ENCODE measurements around the gene FNTB.

FNTB gene

DNA sequence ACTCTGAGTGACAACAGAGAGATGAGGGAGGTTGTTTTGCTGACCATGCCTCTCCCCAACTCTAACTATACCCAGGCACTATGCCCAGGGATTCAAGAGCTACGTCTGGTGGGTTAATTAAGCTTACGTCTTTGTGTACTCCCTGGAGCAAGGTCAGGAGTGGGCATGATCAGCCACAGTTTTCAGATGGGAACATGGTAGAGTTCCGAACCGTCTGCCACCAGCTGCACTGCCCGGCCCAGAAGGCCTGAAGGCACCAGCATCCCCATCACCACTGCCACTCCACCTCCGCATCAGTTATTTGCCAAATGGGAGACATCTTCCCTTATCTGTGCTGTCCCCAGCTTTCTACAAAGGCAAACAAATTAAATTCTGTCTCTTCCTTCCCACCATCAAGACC is 33.0 kb upstream of the FNTB start:
- no peak for DNase-seq (ENCODE audit: low spot score)

DNA sequence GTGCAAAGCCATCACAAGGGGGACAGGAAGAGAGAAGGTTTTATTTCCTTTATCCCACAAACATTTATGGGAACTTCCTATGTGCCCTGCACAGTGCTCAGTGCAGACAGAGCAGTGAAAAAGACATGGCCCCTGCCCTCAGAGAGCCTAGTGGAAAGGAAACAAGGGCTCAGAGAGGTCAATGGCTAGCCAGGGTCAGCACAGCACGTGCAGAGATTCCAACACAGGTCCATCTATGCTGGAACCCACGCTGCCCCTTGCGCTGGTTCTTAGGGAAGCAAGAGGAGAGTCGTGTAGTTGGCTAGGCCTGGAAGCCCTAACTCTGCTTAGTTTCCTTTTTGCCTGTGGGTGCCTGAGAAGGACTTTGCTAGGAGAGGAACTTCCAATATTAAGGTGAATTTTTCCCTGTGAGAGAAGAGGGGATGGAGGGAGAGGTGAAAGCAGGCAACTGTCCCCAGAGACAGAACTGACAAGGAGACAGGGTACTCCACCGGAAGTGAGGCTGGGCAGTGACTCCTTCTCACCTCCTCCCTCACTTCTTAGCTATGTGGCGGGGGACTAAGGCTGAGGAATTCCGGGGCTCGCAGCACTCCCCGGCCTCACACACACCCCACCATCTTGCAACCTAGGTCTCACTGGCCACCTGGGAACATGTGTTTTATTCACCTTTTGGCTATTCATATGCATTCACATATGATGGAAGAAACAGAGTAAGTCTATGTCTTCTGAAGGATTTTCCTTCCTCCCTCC is 32.0 kb upstream of the FNTB start:
- no peak for DNase-seq (ENCODE audit: low spot score)

DNA sequence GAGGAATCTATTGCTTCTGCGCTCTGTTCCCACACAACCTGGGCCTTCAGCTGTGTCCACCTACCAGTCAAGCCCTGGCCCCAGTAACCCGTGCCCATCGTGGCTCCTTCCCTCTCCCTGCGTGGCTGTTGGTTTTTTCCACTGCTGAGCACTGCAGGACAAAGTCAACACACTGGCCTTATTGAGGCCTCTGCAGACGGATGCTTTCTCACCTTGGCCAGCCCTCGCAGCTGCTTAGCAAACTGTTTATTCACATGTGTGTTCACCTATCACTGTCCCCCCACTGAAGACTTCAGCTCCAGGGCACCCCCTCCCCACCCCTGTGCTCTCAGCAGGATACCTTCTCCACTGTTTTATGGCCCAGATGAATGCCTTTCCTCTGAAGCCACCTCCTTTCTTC is 31.4 kb upstream of the FNTB start:
- peak; percentile 15 for DNase-seq (ENCODE audit: low spot score)

DNA sequence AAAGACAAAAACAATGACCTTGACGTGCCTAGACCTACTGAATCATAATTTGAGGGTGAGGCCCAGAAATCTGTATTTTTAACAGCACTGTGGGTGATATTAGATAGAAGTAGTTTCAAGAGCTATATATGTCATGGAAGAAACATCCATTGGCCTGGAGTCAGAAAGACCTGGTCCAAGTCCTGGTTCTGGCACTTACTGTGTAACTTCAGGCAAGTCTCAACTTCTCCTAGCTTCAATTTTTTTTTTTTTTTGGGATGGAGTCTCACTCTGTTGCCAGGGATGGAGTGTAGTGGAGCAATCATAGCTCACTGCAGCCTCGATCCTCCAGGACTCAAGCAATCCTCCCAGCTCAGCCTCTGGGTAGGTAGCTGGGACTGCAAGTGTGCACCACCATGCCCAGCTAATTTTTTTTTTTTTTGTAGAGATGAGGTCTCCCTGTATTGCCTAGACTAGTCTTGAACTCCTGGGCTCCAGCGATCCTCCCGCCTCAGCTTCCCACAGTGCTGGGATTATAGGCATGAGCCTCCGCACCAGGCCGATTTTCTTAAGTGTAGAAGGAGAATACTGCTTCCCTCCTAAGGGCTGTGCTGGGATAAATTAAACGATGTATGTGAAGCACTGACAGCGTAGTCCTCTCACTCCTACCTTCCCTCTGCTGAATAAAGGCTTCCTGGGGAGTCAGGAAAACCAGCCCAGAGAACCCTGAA is 29.8 kb upstream of the FNTB start:
- no peak for DNase-seq (ENCODE audit: low spot score)

DNA sequence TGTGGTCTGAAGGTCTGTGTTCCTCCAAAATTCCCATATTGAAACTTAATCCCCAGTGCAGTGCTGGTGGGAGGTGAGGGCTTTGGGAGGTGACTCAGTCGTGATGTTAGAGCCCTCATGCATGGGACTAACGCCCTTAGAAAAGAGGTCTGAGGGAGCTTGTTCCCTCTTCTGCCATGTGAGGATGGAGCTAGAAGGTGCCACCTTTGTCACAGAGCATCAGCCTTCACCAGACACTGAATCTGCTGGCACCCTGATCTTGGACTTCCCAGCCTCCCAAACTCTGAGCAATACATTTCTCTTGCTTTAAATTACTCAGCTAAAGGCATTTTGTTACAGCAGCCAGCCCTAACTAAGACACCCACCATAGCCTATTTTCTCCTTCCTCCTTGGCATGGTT is 28.5 kb upstream of the FNTB start:
- DNase-seq (ENCODE audit: low spot score), result no peak

DNA sequence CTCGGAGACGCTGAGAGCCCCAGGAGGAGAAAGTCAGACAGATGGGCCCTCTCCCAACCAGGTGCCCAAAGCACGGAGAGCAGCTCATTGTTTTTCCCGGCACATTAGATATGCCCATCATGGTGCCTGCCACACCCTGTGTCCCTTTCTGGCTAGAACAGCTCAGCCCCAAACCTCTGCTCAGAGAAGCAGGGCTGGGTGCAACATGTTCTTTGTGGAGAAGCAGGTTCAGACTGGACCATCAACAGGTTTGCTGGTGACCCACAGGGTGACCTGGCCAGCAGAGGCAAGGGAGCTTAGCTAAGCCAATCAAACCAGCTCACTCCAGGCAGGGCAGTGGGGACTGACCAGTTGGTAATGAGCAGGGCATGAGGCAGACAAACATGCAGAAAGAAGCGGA is 28.0 kb upstream of the FNTB start:
- no peak for DNase-seq (ENCODE audit: low spot score)

DNA sequence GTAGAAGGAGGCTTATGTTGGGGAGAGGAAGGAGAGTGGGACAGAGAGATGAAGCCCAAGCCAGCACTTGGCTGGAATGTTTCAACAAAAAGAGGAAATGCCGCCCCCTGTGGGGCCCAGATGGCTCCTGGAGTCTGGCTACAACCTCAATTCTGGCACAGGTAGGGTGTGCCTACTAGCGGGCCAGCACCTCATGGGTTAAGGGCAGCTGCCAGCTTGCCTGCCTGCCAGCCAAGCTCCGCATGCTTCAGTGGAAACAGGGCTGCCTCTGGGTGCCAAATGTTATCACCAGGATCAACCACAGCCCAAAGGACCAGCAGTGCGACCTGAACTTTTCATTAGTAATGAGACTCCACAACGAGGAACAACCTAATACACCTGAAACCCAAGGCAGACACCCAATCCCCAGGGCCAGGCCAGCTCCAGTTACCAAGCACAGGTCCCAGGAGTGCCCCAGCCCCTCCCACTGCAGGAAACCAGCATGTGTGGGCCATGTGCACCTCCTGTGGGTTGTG is 25.9 kb upstream of the FNTB start:
- no peak for DNase-seq (ENCODE audit: low spot score)

DNA sequence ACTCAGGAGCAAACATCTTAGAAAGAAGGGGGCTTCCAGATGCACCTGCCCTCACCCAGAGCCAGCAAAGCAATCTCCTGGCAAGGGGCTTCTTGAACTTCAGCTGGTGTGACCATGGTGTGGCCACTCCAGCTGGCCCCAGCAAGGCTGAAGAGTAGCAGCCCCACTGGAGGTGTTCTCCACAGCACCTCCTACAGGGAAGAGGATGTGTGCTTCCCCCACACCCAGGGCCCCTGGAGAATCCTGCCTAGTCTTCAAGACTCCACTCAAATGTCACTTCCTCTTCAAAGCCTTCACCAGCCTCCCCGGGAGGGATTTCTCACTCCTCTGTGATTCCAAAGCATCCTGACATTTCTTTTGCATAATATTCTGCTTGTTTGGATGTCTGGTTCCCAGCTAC is 23.1 kb upstream of the FNTB start:
- DNase-seq (ENCODE audit: low spot score), result no peak

DNA sequence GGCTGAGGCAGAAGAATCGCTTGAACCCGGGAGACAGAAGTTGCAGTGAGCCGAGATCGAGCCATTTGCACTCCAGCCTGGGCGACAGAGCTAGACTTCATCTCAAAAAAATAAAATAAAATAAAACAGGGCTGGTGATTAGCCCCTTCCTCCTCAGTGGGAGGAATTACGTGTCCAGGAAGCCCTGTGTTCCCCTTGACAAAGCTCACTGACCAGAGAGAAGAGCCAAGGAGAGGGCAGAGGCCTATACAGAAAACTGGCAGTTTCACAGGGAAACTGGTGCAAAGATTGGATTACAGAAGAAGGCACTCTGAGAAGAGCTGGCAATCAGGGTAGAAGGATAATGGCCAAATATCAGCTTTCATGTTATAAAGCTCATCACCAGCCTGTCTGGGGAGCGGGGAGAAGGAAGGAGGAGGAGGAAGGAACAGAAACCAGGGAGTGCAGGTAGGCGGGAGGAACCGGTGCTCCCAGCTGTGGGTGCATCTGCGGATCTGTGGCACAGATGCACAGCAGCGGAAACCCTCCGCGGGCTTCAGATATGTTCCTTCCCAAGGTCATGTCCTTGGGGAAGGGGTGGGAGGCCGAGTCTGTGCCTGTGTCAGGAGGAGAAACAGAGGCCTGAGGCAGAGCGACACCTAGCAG is 21.2 kb upstream of the FNTB start:
- no peak for DNase-seq (ENCODE audit: low spot score)

DNA sequence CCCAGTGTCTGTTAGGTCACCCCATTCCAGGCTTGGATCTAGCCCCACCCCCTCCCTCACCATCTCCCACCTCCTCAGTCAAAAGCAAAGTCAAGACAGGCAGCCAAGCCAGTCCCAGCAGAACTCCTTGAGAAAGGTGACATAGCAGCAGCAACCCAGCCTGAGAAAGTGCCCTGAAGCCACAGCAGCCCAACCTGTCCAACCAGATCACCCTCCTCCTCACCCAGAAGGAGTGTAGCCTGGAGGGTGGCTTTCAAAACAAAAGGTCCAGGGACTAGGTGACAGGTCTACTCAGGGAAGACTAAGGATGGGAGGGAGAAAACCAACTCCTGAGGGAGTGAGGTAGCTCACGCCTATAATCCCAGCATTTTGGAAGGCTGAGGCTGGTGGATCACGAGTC is 19.7 kb upstream of the FNTB start:
- no peak for DNase-seq (ENCODE audit: low spot score)

DNA sequence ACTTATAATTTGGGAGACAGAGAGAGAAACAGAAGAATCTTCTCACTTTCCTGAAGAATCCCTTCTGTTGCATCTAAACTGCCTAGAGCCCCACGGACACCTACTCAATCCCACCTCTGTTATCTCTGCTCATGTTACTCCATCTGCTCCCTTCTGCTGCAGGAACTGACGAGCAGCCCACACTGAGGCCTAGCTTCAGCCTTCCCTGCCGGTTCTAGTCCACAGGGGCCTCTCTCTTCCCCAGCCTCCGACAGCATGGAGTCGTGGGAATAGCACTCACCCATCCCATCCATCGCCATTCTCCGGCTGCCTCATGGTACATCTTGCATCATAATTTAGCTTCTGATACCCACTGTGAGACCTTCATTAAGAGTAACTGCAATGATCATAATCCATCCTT is 18.5 kb upstream of the FNTB start:
- DNase-seq (ENCODE audit: low spot score), result no peak

DNA sequence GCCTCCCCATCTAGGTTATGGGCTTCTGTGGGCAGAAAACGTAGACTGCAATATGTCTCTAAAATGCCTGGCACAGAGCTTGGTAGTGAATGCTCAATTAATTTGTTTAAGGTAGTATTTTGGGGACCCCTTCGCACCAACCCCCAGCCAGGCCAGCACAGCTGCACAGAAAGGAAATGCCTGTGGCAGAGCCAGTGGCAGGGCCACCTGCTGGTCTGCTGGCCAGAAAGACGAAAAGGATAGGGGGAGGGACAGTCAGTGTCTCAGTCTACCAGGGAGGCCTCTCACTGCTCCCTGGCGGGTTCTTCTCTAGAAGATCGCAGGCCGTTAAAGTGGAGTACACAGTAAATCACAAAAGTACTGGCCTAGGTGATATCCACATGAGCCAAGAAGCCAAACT is 18.0 kb upstream of the FNTB start:
- DNase-seq (ENCODE audit: low spot score), result no peak

DNA sequence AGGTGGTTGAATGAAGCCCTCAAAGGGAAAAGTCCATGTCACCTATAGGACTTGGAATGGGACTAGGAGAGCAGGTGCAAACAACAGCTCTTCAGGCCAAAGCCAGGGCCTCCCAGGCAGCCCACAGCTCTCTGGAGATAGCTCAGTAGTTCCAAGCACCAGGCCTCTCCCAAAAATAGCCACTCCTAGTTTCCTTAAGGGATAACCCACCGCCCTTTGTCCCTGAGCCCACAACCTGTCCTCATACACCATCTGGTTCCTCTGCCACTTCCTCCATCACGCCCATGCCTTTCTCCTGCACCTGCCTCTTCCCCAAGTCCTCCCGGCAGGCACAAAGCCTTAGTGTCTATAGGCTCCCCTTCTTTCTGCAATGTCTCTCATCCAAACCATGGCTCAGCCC is 16.7 kb upstream of the FNTB start:
- DNase-seq (ENCODE audit: low spot score), result no peak

DNA sequence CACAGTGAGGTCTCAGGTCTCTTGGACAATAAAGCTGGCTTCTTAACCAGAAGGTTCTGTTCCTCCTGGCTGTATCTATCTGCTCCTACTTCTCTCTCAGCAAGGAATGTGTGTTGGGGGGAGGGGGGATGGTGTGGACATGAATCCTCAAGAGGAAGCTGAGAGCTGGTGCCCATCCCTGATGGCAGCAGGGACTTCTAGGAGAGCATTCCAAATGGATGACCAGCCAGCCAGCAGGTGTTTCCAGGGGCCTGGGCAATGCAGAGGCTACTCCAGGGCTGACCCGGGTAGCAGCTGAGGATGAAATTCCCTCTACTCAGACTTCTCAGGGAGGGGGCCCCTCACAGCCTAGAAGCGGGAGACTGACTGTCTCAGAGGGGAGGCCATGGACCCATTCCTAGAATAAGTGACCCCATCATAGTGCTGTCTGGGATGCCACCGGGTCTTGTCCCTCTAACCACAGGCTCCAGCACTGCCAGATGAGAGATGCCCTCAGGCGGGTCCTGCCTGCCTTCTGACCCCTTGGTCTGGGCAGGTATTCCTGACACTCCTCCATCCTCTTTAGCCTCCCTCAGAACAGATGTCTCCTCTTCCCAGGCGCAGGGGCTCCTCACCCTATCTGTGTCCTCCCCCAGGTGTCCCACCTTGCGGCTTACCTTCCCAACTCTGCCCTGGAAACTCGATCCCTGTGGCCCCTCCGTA is 15.8 kb upstream of the FNTB start:
- DNase-seq (ENCODE audit: low spot score), result no peak

DNA sequence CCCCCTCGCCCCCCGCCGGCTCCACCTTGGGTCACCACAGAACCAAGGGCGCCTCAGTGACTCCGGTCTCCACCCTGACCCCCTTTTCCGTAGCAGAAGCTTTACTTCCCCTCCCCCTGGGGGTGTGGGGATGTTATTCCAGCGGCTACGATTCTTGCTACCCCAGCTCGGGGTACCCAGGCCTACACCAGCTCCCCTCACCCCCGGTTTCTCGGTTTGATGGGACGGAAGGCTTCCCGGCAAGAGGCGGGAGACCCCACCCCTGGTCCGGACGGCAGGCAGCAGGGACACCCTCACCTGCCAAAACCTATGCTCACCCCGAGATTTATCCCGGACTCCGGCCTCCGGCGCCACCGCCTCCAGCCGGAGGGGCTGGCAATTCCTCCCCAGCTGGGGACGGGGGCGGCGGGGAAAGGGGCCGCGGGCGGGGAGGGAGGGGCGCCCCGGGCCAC is 15.2 kb upstream of the FNTB start:
- DNase-seq (ENCODE audit: low spot score), result no peak

DNA sequence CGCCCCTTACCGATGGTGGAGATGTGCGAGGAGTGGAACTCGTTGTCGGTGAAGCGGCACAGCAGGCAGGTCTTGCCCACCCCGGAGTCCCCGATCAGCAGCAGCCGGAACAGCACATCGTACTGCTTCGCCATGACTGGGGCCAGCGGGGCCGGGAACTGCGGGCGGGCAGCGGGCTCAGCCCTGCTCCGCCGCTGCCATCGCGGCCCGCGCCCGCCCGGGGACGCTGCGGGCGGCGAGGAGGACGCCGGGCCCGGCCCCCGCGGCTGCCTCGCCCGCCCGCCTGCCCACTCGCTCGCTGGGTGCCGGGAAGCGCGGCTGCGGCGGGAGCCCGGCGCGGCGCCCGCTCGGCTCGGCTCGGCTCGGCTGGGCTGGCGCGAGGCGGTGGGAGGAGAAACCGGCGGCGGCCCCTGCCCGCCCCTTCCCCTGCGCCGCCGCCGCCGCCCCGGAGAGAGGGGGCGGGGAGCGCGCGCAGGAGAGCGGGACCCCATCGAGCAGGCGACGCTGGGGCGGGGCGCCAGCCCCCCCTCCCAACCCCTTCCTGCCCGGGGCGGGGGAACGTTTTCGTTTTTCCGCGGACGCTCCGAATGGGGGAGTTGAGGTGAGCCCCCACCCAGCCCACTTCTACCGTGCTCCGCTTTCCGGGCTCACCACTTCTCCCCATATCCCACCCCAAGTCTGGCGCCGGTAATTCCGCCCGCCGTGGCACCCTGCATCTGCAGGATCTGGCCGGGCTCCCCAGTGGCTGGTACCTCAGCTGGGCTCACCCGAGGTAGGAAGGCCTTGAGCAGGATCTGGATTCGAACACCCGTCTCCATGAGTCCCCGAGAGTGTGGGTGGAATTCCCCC is 14.5 kb upstream of the FNTB start, which contains the start of gene RAB15:
RAB15 (minus strand) TSS at position 394 of the 849 bp plus-strand sequence; CDS start at position 134, 260 bp downstream.
- DNase-seq (ENCODE audit: low spot score), result no peak

DNA sequence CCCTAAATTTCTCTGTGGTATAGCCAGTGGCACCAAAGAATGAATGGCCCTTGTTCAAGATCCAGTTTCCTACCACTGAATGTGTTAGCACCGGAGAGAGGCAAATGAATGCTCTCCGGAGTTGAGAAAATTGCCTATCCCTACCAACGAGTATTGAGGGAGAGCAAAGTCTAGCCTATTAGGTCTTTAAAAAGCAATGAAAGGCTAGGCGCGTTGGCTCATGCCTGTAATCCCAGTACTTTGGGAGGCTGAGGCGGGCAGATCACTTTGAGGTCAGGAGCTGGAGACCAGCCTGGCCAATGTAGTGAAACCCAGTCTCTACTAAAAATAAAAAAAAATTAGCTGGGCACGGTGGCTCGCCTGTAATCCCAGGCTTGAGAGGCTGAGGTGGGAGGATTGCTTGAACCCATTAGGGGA is 13.7 kb upstream of the FNTB start:
- no peak for DNase-seq (ENCODE audit: low spot score)

DNA sequence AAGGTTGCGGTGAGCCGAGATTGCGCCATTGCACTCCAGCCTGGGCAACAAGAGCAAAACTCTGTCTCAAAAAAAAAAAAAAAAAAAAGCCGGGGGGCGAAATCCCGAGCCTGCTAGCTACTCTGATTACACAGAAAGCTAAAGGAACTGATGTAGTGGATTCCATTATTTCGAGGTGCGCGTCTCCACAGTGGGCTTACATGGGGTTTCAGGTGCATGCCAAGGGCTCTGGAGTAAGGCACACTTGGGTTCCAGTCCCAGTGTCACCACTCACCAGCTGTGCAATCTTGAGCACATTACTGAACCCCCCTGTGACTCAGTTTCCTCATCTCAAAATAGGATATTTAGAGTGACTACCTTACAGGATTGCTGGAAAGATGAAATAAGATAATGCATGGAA is 12.9 kb upstream of the FNTB start:
- no peak for DNase-seq (ENCODE audit: low spot score)

DNA sequence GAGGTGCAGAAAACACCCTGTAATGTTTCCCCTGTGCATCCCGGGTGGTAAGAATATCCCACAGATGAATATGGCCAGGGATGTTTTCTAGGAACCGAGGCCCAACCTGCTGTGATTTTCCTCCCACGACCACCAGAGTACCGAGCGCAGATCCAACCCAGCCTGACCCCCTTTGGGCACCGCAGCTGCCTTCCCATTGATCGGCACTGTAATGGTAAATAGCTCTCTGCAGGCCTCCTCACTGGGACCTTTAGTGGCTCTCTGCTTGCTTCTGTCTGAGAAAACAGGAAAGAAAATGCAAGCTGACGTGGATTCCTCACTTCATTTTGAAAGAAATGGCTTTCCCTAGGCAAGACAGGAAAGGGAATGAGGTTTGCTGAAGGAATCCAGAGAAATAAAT is 12.1 kb upstream of the FNTB start:
- no peak for DNase-seq (ENCODE audit: low spot score)

DNA sequence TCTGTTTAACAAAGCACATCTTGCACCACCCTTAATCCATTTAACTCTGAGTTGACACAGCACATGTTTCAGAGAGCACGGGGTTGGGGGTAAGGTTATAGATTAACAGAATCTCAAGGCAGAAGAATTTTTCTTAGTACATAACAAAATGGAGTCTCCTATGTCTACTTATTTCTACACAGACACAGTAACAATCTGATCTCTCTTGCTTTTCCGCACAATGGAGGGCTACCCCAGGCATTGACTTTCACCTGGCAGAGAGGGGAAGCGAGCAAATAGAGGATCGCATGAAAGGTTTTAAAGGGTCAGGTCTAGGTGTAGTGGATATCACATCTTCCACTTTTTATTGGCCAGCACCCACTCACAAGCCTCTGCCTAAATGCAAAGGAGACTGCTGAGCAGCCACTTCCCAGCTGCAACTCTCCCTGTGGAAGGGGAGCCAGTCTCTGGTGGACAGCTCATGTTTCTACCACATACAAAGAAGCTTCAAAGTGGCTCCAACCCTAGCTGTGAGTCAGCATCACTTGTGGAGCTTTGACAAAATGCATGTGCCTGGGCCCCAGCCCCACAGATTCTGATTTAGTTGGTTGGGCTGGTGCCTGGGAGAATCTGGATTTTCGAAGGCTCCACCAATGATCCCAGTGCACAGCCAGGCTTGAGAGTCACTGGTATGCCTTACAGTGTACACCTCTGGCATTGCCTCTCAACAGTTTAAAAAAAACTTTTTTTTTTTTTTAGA is 7.2 kb upstream of the FNTB start:
- no peak for DNase-seq (ENCODE audit: low spot score)
